Neutrophil (primary cell): ENCODE results near the gene GAS7.
A peak's percentile ranks its signal among the peaks of the same experiment; 100 is the strongest.

Source experiments
- H3K27ac ChIP-seq: fragments of 200-600 bp; sonication (generic); 2 replicates; pipeline ENCODE4 v1.5.1; 2016; ENCODE audit warnings: mild to moderate bottlenecking, moderate library complexity
- H3K27me3 ChIP-seq: fragments of 200-600 bp; sonication (generic); 2 replicates; pipeline ENCODE4 v1.6.0; 2016; ENCODE audit warnings: mild to moderate bottlenecking
- H3K36me3 ChIP-seq: fragments of 200-600 bp; sonication (generic); 2 replicates; pipeline ENCODE4 v1.5.1; 2017
- H3K4me1 ChIP-seq, 2 experiments: fragments of 200-600 bp in 1 of 2; sonication (generic) in 1 of 2; 1 replicate in 1 of 2; 2 replicates in 1 of 2; pipeline versions ENCODE4 v1.5.1 to v1.6.1; 2013 to 2016; ENCODE audit warnings: low read depth in 1 of 2, low read length in 1 of 2, mild to moderate bottlenecking in 1 of 2, moderate library complexity in 1 of 2; ENCODE audit not compliant: control insufficient read depth in 1 of 2, insufficient read depth in 1 of 2
- H3K4me3 ChIP-seq, 2 experiments: fragments of 200-600 bp in 1 of 2; sonication (generic) in 1 of 2; 1 replicate in 1 of 2; 2 replicates in 1 of 2; pipeline ENCODE4 v1.5.1; 2013 to 2016; ENCODE audit warnings: low read depth in 1 of 2, low read length in 1 of 2, mild to moderate bottlenecking in 1 of 2, moderate library complexity in 1 of 2
- H3K9me3 ChIP-seq: fragments of 200-600 bp; sonication (generic); 2 replicates; pipeline ENCODE4 v1.5.1; 2016
- CTCF ChIP-seq: fragments of 200-600 bp; sonication (generic); IDR thresholded peaks from 2 replicates; pipeline ENCODE4 v1.5.1; 2016; ENCODE audit warnings: antibody characterized with exemption

Gene GAS7

DNA sequence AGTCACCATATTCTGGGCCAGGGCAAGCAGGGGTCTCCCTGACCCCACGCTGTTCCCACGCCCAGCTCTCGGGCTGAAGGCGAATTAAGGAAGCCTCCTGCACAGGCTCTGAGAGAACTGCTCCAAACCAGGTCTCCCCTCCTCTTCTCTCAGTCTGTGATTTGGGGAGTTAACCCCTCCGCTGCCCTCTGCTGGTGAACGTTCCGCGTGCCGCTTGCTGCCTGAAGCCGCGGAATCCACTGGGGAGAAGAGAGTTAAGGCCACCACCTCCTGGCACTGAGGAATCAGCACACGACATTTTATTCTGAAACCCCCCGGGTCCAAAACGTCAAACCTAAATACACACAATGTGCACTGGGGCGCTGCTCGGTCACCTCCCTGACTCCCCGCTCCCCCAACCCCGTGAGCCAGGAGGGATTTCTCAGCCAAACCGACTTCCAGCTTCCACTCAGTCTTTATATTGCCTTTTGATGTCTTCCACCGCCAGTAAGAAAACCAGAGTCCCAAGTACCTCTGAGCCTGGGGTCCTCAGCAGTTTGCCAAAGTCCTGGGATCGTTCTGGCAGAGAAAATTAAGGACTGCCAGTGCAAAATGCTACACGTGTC is 238.9 kb downstream of the GAS7 start:
- peak overlapping the region; percentile 38 for H3K27ac ChIP-seq
- H3K4me1 ChIP-seq: peaks cover 6 to 11% of the 10 kb centered on the region in 2 experiments
- TF ChIP-seq CTCF: no peak
- H3K36me3 ChIP-seq: peaks cover 44% of the 10 kb centered on the region
- H3K27me3 ChIP-seq: no peaks in the 10 kb centered on the region
- H3K4me3 ChIP-seq: no peak overlapping the region
- no peaks in the 10 kb centered on the region for H3K9me3 ChIP-seq

DNA sequence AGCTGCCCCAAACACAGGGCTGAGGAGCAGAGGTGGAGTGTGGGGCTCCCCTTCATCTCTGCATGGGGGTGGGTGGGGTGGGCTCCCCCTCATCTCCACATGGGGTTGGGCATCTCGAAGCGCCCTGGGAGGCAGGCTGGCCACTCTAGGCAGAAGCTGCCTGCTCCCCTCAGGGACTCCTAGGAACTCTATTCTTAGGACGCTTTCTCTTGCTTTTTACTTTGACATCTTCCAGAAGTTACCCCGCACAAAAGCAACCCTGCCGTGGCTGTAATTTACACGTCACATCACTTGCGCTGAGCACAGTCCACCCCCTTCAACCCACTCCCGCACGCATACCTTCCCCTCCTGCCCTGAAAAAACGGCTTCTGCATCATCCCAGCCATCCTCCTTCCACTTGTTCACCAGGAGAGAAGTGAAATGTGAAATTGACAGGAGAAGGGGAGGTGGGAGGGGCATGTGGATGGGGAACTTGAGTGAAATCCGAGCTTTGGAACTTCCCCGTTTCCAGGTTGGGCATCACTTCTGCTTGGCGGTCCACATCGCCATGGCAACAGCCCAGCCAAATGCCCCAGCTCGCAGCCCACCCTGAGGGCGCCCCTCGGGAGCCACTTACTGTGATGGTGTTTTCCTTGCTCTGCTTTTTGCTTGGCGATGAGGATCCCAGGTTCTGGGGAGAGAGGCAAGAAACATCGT is 239.7 kb downstream of the GAS7 start:
- Histone ChIP-seq H3K36me3 (peaks cover 52% of the 10 kb centered on the region), H3K4me1 (peaks cover 6 to 11% of the 10 kb centered on the region in 2 experiments), H3K4me3 (no peak overlapping the region), H3K27ac (peak overlapping the region; percentile 38), H3K27me3 (no peaks in the 10 kb centered on the region), H3K9me3 (no peaks in the 10 kb centered on the region)
- no peak for TF ChIP-seq CTCF

- Histone ChIP-seq H3K36me3 (peaks cover 60% of the 10 kb centered on the region), H3K27me3 (no peaks in the 10 kb centered on the region), H3K4me3 (no peak overlapping the region), H3K27ac (no peak overlapping the region), H3K9me3 (no peaks in the 10 kb centered on the region), H3K4me1 (peaks cover 6 to 11% of the 10 kb centered on the region in 2 experiments)
- no peak for TF ChIP-seq CTCF
Observed at GRCh38 chr17:9957244-9957643, 241.2 kb downstream of the GAS7 start.

GRCh38 chr17:9956474-9957131 is 241.8 kb downstream of the GAS7 start:
- Histone ChIP-seq H3K27ac (no peak overlapping the region), H3K4me3 (no peak overlapping the region), H3K36me3 (peaks cover 60% of the 10 kb centered on the region), H3K4me1 (peaks cover 6 to 11% of the 10 kb centered on the region in 2 experiments), H3K9me3 (no peaks in the 10 kb centered on the region), H3K27me3 (no peaks in the 10 kb centered on the region)
- TF ChIP-seq CTCF: no peak

DNA sequence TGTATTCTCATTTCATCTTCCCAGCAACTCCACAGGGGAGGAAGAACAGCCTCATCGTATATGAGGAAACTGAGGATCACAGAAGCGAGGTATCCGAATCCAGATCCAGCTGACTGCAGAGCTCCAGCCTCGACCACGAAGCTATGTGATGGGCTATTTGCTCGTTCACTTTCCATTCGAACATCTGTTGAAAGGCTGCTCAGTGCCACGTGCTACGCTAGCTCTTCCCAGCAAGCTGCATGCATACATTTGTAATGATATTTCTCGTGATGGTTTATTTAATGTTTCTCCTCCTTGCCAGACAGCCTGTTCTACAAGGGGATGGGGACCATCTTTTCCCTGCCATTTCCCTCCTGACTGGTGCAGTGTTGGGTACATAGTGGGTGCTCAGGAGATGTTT is 244.9 kb downstream of the GAS7 start:
- Histone ChIP-seq H3K27ac (no peak overlapping the region), H3K9me3 (no peaks in the 10 kb centered on the region), H3K27me3 (no peaks in the 10 kb centered on the region), H3K4me3 (no peak overlapping the region), H3K4me1 (no peaks in the 10 kb centered on the region), H3K36me3 (peaks cover 65% of the 10 kb centered on the region)
- no peak for TF ChIP-seq CTCF
